Measurements from ENCODE around the gene PDE3A.

Gene PDE3A

GRCh38 chr12:20458011-20458410, 89.7 kb downstream of the PDE3A start:
- DNase-seq (ENCODE audit: low spot score): no peak

- DNase-seq (ENCODE audit: low spot score): no peak
These were observed 91.6 kb downstream of the PDE3A start for GRCh38 chr12:20459920-20460319.

- DNase-seq (ENCODE audit: low spot score): no peak
These were observed 92.6 kb downstream of the PDE3A start for GRCh38 chr12:20460956-20461355.

GRCh38 chr12:20463913-20464524, 95.7 kb downstream of the PDE3A start:
- DNase-seq (ENCODE audit: low spot score): no peak

GRCh38 chr12:20469300-20469699, 101.0 kb downstream of the PDE3A start:
- DNase-seq (ENCODE audit: low spot score): no peak

- no peak for DNase-seq (ENCODE audit: low spot score)
These were observed 101.4 kb downstream of the PDE3A start for GRCh38 chr12:20469756-20470155.

GRCh38 chr12:20472102-20472782, 103.9 kb downstream of the PDE3A start:
- no peak for DNase-seq (ENCODE audit: low spot score)

GRCh38 chr12:20473133-20473532, 104.8 kb downstream of the PDE3A start:
- no peak for DNase-seq (ENCODE audit: low spot score)

GRCh38 chr12:20474016-20474415, 105.7 kb downstream of the PDE3A start:
- DNase-seq (ENCODE audit: low spot score): no peak

- DNase-seq (ENCODE audit: low spot score): no peak
These were observed 106.1 kb downstream of the PDE3A start for GRCh38 chr12:20474443-20474842.

GRCh38 chr12:20475542-20475941, 107.2 kb downstream of the PDE3A start:
- no peak for DNase-seq (ENCODE audit: low spot score)

GRCh38 chr12:20476551-20476950, 108.2 kb downstream of the PDE3A start:
- DNase-seq (ENCODE audit: low spot score): no peak

- no peak for DNase-seq (ENCODE audit: low spot score)
These were observed 108.9 kb downstream of the PDE3A start for GRCh38 chr12:20477255-20477654.

- DNase-seq (ENCODE audit: low spot score): no peak
These were observed 109.3 kb downstream of the PDE3A start for GRCh38 chr12:20477672-20478071.

GRCh38 chr12:20482491-20483054, 114.2 kb downstream of the PDE3A start:
- no peak for DNase-seq (ENCODE audit: low spot score)

- DNase-seq (ENCODE audit: low spot score): no peak
These were observed 115.4 kb downstream of the PDE3A start for GRCh38 chr12:20483776-20484175.

GRCh38 chr12:20486233-20486632, 117.9 kb downstream of the PDE3A start:
- DNase-seq (ENCODE audit: low spot score): no peak

- DNase-seq (ENCODE audit: low spot score): no peak
These were observed 119.2 kb downstream of the PDE3A start for GRCh38 chr12:20487519-20487918.

- no peak for DNase-seq (ENCODE audit: low spot score)
These were observed 121.3 kb downstream of the PDE3A start for GRCh38 chr12:20489645-20490044.

- DNase-seq (ENCODE audit: low spot score): no peak
These were observed 121.9 kb downstream of the PDE3A start for GRCh38 chr12:20490213-20490612.

- DNase-seq (ENCODE audit: low spot score): no peak
These were observed 123.0 kb downstream of the PDE3A start for GRCh38 chr12:20491290-20491689.

- DNase-seq (ENCODE audit: low spot score): no peak
These were observed 124.0 kb downstream of the PDE3A start for GRCh38 chr12:20492251-20492760.

- DNase-seq (ENCODE audit: low spot score): no peak
These were observed 125.6 kb downstream of the PDE3A start for GRCh38 chr12:20493934-20494333.
